MCF 10A (cell line): Measurements from ENCODE around the gene RNPS1. TPM values are rescaled to one million over a fixed set of nuclear protein-coding genes. Genes with fewer than 3 reads are reported as not detected.
A peak's percentile ranks its signal among the peaks of the same experiment; 100 is the strongest.
"Not testable (repeated sequence)": the region's sequence is repeated elsewhere in the genome, so short reads cannot be mapped to it uniquely, and the experiment has no call there.

Source experiments
- BruUV-seq: library from RNA; stranded (reverse); fragments of 400-500 nt; replicated peaks from 2 replicates; lab custom pipeline; 2021; lab: Mats Ljungman, UMichigan
- CTCF ChIA-PET: fragments of 300-600 bp; sonication (Branson Sonifier 250); formaldehyde crosslinking; extraction: SDS; loops from one replicate; lab custom pipeline; 2021; ENCODE audit warnings: antibody characterized with exemption, inconsistent platforms; lab: Yijun Ruan, JAX
- POLR2A ChIA-PET: fragments of 300-600, 350-650 bp; sonication (Branson Sonifier 250); formaldehyde crosslinking; extraction: SDS; loops from one replicate; lab custom pipeline; 2020; ENCODE audit warnings: antibody characterized with exemption, inconsistent platforms; lab: Yijun Ruan, JAX
- DNase-seq: peaks from one replicate; pipeline ENCODE4 v3.0.0-alpha.2; 2018; ENCODE audit not compliant: unreplicated experiment
- H3K27ac Mint-ChIP-seq: one replicate; pipeline ENCODE4 v1.8.0; 2022; ENCODE audit warnings: mild to moderate bottlenecking, low read depth, mixed read lengths; ENCODE audit not compliant: unreplicated experiment
- H3K27me3 Mint-ChIP-seq: one replicate; pipeline ENCODE4 v1.8.0; 2022; ENCODE audit warnings: mixed read lengths; ENCODE audit not compliant: insufficient read depth, unreplicated experiment
- H3K36me3 Mint-ChIP-seq: one replicate; pipeline ENCODE4 v1.8.0; 2022; ENCODE audit warnings: mild to moderate bottlenecking, moderate library complexity, mixed read lengths; ENCODE audit not compliant: insufficient read depth, unreplicated experiment
- H3K4me1 Mint-ChIP-seq: one replicate; pipeline ENCODE4 v1.8.0; 2022; ENCODE audit warnings: mixed read lengths; ENCODE audit not compliant: insufficient read depth, unreplicated experiment
- H3K4me3 Mint-ChIP-seq: one replicate; pipeline ENCODE4 v1.8.0; 2022; ENCODE audit warnings: mild to moderate bottlenecking, moderate library complexity, mixed read lengths; ENCODE audit not compliant: unreplicated experiment
- H3K9me3 Mint-ChIP-seq: one replicate; pipeline ENCODE4 v1.8.0; 2022; ENCODE audit warnings: mixed read lengths; ENCODE audit not compliant: unreplicated experiment
- intact Hi-C: fragments of 100-400 bp; cut with micrococcal nuclease; formaldehyde crosslinking; loops from 2 replicates; pipeline ENCODE4 v1.14.1; 2022
- total RNA-seq: library from RNA; stranded (reverse); gene quantifications from 2 replicates; pipeline ENCODE4 v1.2.3, GENCODE V29; 2022
- TF ChIP-seq, protein P1 (sequence below): fragments of 200-600 bp; IDR thresholded peaks from one replicate; pipeline ENCODE4 v1.8.0; 2022; ENCODE audit warnings: antibody characterized with exemption, mild to moderate bottlenecking; ENCODE audit not compliant: unreplicated experiment

Gene RNPS1
- total RNA-seq, 1 experiment from 2014 or later: 245 TPM

DNA sequence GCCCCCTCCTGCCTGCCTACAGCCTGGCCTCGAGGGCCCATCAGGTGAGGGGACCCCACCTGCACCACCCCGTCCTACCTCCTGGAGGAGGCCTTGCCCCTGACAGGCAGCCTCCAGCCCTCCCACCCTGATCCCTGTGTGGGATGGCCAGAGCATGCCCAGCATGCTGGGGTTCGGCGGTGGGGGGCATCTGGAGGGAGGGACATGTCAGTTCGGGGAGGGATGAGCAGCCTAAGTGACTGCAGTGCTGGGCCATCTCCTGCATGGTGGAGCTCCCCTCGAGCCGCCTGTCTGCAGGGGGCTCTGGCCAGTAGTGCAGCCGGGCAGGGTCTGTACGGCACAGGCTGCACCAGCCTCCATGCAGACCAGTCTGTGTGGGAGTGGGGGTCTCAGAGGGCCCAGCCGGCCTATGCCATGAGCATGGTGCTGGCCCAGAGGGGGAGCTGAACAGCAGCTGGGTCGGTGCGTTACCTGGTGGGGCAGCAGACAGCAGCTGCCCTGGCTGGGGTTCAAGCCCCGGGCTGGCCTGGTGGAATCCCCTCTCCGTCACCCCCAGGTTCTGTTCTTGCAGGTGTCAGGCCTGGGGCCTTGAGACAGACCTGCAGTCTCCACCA lies 4.0 kb upstream of the RNPS1 start:
- CTCF ChIA-PET: interaction anchor here (0.6 kb wide), 2 partner anchors 132 to 498 kb away, joined by 3 to 5 read pairs; no protein-coding TSS in a partner anchor
- Mint-ChIP-seq H3K36me3 (peaks cover 7% of the 10 kb centered on the region), H3K9me3 (no peaks in the 10 kb centered on the region), H3K4me3 (no peak overlapping the region), H3K27ac (no peak overlapping the region), H3K4me1 (peaks cover 8% of the 10 kb centered on the region), H3K27me3 (no peaks in the 10 kb centered on the region)
- POLR2A ChIA-PET: no interaction called here
- no TSS peak for BruUV-seq
- no peak for DNase-seq
- intact Hi-C loops: no loop called here
- TF ChIP-seq, protein P1, sequence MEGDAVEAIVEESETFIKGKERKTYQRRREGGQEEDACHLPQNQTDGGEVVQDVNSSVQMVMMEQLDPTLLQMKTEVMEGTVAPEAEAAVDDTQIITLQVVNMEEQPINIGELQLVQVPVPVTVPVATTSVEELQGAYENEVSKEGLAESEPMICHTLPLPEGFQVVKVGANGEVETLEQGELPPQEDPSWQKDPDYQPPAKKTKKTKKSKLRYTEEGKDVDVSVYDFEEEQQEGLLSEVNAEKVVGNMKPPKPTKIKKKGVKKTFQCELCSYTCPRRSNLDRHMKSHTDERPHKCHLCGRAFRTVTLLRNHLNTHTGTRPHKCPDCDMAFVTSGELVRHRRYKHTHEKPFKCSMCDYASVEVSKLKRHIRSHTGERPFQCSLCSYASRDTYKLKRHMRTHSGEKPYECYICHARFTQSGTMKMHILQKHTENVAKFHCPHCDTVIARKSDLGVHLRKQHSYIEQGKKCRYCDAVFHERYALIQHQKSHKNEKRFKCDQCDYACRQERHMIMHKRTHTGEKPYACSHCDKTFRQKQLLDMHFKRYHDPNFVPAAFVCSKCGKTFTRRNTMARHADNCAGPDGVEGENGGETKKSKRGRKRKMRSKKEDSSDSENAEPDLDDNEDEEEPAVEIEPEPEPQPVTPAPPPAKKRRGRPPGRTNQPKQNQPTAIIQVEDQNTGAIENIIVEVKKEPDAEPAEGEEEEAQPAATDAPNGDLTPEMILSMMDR: no peak

DNA sequence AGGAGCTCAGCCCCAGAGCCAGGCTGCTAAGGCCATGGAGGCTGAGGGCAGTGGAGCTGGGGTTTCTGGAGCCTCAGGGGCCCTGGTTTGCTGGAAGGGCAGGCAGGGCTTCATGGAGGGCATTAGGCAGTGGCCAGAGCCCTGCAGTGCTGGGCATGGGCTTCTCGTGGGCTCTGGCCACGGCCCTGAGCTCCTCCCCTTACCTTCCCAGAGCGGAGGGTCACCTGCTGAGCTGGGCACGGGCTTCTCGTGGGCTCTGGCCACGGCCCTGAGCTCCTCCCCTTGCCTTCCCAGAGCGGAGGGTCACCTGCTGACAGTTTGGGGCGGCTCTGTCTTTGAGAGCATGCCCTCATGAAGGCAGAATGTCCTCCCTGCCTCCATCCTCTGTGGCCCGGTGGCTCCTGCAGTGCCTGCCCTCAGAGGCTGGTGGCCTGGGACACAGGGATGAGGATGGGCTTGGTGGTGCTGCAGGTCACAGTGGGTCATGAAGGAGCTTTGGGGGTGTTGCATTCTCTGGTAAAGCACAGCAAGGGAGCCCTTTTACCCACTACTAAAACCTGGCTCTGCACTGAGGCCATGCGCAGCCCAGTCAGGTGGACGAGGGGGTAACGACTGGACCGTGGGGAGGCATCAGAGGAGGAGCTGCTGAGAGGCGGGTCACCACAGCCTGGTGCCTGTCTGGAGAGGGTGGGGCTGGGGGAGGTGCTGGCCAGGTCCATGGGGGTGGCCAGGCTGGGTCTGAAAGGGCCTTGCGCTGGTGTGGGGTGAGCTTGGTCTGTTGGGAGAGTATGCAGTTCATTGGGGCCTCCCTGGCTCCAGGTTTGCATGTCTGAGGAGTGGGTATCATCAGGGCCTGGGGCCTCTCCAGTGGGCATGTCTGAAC lies 2.9 kb upstream of the RNPS1 start:
- Mint-ChIP-seq H3K27ac (no peak overlapping the region), H3K4me1 (peaks cover 8% of the 10 kb centered on the region), H3K27me3 (no peaks in the 10 kb centered on the region), H3K4me3 (no peak overlapping the region), H3K36me3 (peaks cover 7% of the 10 kb centered on the region), H3K9me3 (no peaks in the 10 kb centered on the region)
- no TSS peak for BruUV-seq
- intact Hi-C loops: no loop called here
- ChIA-PET POLR2A (interaction anchor here (1.2 to 3.6 kb wide), 2 partner anchors 19 to 35 kb away, joined by 3 to 43 read pairs; partner anchors contain the start of gene ECI1), CTCF (interaction anchor here (0.6 kb wide), 2 partner anchors 131 to 499 kb away, joined by 3 to 5 read pairs; no protein-coding TSS in a partner anchor)
- DNase-seq: no peak
- TF ChIP-seq, protein P1: no peak

DNA sequence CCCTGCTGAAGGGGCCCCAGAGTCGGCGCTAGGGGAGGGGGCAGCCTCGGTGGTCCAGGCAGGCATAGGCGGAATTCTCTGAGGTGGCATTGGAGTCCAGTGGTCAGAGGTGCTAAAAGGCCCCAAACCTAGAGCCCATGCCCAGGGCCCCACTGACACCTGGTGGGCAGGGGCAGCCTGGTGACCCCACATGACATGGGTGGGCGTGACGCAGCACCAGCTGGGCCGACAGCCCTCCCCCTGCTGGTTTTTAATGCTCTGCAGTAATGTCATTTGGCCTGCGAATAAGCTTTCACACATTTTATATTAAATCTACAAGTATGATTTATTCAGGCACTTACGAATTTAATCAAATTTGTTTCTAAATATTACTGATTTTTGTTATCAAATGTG lies 2.1 kb upstream of the RNPS1 start:
- POLR2A ChIA-PET: interaction anchor here (1.0 to 3.6 kb wide), 6 partner anchors 19 to 190 kb away, joined by 3 to 43 read pairs (median 7); partner anchors contain the start of genes CCNF, ECI1 and TEDC2
- H3K4me3 Mint-ChIP-seq: peak overlapping the region; percentile 97
- CTCF ChIA-PET: no interaction called here
- no peak for DNase-seq
- TF ChIP-seq, protein P1: no peak
- peaks cover 10% of the 10 kb centered on the region for H3K36me3 Mint-ChIP-seq
- intact Hi-C loops: no loop called here
- peaks cover 8% of the 10 kb centered on the region for H3K4me1 Mint-ChIP-seq
- H3K27me3 Mint-ChIP-seq: no peaks in the 10 kb centered on the region
- BruUV-seq: no TSS peak
- no peaks in the 10 kb centered on the region for H3K9me3 Mint-ChIP-seq
- H3K27ac Mint-ChIP-seq: no peak overlapping the region

DNA sequence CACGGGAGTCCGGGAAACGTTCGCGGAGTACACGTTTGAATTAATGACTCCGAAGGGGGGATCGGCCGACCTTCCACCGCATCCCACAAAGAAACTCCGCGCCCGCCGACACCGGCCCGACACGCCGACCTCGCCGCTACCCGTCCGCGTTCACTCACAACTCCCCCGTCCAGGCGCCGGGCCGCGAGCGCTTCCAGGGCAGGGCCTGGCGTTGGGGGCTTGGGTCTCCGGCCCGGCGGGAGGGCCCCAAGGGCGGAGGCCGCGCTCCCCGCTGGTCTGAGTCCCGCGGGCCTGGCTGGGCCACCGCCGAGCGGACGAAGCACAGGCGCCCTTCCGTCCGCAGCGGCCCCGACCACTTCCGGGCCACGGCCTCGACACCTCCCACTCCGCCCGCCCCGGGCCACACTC lies 417 bp downstream of the RNPS1 start:
- Mint-ChIP-seq H3K27ac (peak overlapping the region; percentile 99), H3K4me1 (peaks cover 15% of the 10 kb centered on the region), H3K4me3 (peak overlapping the region; percentile 97), H3K36me3 (peaks cover 36% of the 10 kb centered on the region)
- DNase-seq, BruUV-seq, CTCF ChIA-PET, intact Hi-C loops, H3K9me3 Mint-ChIP-seq, H3K27me3 Mint-ChIP-seq: not testable (repeated sequence)
- POLR2A ChIA-PET: interaction anchor here (1.5 kb wide), 1 partner anchor 233 kb away, joined by 5 read pairs; no protein-coding TSS in a partner anchor

DNA sequence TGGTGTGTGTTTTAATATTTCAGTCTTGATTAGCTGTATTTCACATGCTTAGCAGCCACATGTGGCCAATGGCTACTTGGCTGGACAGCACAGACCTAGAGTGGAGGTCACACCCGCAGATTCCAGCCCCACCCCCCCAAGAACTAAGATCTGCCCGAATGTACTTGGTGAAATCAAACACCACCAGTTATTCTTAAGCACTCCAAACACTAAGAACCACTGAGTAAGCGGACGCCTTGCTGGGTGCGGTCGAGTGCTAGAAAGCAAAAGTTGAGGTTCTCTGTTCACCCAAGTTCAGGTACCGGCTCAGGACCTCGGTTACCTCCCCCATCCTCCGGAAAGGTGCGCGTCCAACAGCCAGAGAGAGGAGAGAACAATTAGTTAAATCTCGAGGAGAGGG lies 1.0 kb downstream of the RNPS1 start:
- Mint-ChIP-seq H3K4me3 (peak overlapping the region; percentile 97), H3K36me3 (peaks cover 42% of the 10 kb centered on the region), H3K27ac (peak overlapping the region; percentile 99), H3K4me1 (peaks cover 15% of the 10 kb centered on the region)
- intact Hi-C loops, CTCF ChIA-PET, H3K9me3 Mint-ChIP-seq, BruUV-seq, H3K27me3 Mint-ChIP-seq: not testable (repeated sequence)
- peak; percentile 19 for DNase-seq
- POLR2A ChIA-PET: interaction anchor here (0.6 to 1.9 kb wide), 8 partner anchors 9 to 266 kb away, joined by 3 to 28 read pairs (median 4); partner anchors contain the start of gene ECI1

DNA sequence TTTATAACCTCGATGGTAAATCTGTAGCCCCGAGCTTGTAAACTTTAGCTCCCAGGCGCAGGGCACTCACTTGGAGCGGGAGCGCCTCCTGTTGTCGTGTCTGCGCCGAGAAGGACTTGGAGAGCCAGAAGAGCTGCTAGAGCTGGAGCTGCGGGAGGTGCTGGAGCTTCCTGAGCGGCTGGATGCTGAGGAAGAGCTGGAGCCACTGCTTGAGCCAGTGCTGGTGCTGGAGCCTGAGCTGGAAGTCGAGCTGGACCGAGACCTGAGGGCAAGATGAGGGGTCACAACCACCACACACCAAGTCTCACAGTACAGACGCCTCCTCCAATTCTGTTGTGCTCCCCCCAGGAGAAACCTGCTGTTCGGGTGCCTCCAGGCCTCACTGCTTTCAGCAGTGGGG lies 4.9 kb downstream of the RNPS1 start:
- H3K9me3 Mint-ChIP-seq, DNase-seq, H3K4me3 Mint-ChIP-seq, intact Hi-C loops, H3K4me1 Mint-ChIP-seq, BruUV-seq, H3K27ac Mint-ChIP-seq, H3K27me3 Mint-ChIP-seq: not testable (repeated sequence)
- ChIA-PET CTCF (interaction anchor here (0.6 to 1.3 kb wide), 2 partner anchors 11 to 260 kb away, joined by 3 to 5 read pairs; no protein-coding TSS in a partner anchor), POLR2A (interaction anchor here (0.6 to 1.1 kb wide), 4 partner anchors 11 to 425 kb away, joined by 3 to 4 read pairs (median 4); partner anchors contain the start of gene ECI1)
- H3K36me3 Mint-ChIP-seq: peaks cover 78% of the 10 kb centered on the region
